Measurements from ENCODE around the gene FUBP3.
A peak's percentile ranks its signal among the peaks of the same experiment; 100 is the strongest.
"Not testable (repeated sequence)": the region's sequence is repeated elsewhere in the genome, so short reads cannot be mapped to it uniquely, and the experiment has no call there.

Gene FUBP3

DNA sequence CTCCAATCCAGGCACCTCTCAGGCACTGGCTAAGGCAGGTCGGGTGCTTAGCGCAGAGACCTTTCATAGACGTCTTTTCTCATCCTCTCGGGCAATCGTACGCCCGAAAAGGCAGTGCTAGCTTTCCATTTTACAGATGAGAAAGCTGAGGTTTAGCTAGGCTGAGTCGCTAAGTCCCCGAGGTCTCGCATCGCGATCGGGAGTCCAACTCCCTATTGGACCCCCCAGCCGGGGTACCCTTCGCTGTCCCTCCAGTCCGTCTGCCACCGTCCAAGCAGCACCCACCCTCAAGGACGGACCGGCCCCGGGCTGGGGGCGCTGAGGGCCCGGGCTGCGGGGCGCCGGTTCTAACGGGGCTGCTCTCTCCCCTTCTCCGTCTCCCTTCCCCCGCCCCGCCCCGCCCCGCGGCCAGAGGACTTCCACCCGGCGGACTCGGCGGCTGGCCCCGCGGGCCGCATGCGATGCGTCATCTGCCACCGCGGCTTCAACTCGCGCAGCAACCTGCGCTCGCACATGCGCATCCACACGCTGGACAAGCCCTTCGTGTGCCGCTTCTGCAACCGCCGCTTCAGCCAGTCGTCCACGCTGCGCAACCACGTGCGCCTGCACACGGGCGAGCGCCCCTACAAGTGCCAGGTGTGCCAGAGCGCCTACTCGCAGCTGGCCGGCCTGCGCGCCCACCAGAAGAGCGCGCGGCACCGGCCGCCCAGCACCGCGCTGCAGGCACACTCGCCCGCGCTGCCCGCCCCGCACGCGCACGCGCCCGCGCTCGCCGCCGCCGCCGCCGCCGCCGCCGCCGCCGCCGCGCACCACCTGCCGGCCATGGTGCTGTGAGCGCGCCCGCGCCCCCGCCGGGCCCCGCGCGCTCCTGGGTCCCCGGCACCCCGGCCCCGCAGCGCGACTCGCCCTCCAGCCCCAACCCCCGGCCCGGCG lies 101.7 kb downstream of the FUBP3 start:
- TF ChIP-seq, protein P1, sequence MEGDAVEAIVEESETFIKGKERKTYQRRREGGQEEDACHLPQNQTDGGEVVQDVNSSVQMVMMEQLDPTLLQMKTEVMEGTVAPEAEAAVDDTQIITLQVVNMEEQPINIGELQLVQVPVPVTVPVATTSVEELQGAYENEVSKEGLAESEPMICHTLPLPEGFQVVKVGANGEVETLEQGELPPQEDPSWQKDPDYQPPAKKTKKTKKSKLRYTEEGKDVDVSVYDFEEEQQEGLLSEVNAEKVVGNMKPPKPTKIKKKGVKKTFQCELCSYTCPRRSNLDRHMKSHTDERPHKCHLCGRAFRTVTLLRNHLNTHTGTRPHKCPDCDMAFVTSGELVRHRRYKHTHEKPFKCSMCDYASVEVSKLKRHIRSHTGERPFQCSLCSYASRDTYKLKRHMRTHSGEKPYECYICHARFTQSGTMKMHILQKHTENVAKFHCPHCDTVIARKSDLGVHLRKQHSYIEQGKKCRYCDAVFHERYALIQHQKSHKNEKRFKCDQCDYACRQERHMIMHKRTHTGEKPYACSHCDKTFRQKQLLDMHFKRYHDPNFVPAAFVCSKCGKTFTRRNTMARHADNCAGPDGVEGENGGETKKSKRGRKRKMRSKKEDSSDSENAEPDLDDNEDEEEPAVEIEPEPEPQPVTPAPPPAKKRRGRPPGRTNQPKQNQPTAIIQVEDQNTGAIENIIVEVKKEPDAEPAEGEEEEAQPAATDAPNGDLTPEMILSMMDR (IDR thresholded peaks at IDR 0.05; ENCODE audit: low read depth, low read length): no peak
- Histone ChIP-seq H3K36me3 (no peaks in the 10 kb centered on the region), H3K9me3 (no peaks in the 10 kb centered on the region), H3K4me3 (ENCODE audit: low read depth, low read length) (peak overlapping the region; percentile 70), H3K4me1 (peaks cover 3% of the 10 kb centered on the region), H3K27me3 (no peaks in the 10 kb centered on the region; the same call in 1 of the 2 replicates)
- DNase-seq: peak; percentile 93

DNA sequence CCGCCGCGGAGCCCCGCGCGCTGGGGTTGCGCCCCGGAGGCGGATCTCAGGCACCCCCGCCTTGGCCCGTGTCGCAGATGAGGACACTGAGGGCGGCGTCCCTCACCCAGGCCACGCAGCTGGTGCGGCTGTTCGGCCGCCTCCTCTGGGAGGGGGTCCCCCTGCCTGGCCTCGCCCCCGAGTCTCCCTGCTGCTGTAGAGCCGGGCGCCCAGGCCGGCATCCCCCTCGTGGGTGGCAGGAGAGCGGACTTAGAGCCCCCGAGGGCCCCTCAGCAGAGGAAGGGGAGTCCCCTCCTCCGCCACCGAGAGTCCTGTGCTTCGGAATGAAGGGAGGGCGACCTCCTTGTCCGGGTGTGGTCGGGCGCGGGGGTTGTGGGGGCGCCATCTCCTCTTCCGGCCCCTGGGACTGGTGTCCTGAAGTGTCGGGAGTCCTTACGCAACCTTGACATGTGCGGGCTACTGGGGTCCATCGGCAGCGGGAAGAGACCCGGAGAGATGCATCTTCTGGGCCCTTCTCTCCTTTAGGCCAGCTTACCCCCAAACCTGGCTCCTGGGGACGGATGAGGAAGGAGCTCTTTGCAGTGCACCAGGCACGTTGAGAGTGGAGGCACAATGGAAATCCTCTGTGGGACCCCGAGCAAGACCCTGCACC lies 102.5 kb downstream of the FUBP3 start:
- H3K4me3 ChIP-seq (ENCODE audit: low read depth, low read length): peak overlapping the region; percentile 70
- TF ChIP-seq, protein P1 (IDR thresholded peaks at IDR 0.05; ENCODE audit: low read depth, low read length): no peak
- H3K4me1 ChIP-seq: peaks cover 3% of the 10 kb centered on the region
- peak; percentile 54 for DNase-seq
- H3K27me3 ChIP-seq: no peaks in the 10 kb centered on the region; the same call in 1 of the 2 replicates
- no peaks in the 10 kb centered on the region for H3K9me3 ChIP-seq
- no peaks in the 10 kb centered on the region for H3K36me3 ChIP-seq

DNA sequence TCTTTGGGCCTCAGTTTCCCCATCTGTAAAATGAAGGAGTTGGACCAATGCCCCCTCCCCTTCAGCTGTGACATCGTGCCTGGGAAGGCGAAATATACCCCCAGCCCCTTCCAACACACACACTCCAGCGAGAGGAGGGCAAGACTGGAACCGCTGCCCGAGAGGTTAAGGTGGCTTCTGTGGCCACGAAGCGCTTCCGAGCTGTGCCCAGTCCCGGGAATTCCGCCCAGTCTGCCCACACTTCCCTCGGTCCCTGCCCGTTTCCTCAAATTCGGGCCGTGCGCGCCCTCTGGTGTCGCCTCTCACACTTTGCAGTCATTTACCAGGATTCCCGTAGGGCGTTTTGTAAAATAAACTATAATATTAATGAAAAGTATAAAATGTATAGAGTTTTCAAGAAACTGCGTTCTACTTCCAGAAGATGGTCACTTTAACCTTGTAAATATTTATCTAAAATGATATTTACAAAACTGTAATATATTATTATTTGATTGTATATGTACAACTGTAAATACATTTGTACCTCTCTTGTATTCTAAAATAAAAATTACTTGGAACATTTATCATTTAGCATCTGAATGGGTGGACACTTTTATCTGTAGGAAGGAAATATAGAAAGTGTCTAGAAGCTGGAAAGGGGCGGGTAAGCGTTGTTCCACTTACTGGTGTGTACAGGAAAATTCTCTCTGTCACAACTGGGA lies 103.2 kb downstream of the FUBP3 start:
- TF ChIP-seq, protein P1 (IDR thresholded peaks at IDR 0.05; ENCODE audit: low read depth, low read length): peak; percentile 86

DNA sequence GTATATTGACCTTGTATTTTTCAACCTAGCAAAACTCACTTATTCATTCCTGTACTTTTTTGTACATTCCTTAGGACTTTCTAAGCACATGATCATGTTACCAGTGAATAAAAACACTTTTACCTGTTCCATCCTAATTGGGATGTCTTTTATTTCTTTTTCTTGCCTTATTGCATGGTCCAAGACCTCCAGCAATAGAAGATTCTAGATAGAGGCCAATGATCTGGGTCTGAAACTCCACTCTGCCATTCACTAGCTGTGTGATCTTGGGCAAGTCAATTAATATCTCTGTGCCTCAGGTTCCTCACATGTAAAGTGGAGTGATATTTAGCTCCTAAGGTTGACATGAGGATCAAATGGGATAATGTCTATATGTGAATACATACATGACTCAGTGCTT lies 105.7 kb downstream of the FUBP3 start:
- Histone ChIP-seq H3K27me3 (no peaks in the 10 kb centered on the region; the same call in 1 of the 2 replicates), H3K4me3 (ENCODE audit: low read depth, low read length) (no peak overlapping the region), H3K9me3 (no peaks in the 10 kb centered on the region), H3K36me3 (no peaks in the 10 kb centered on the region), H3K4me1 (peaks cover 3% of the 10 kb centered on the region)
- TF ChIP-seq, protein P1 (IDR thresholded peaks at IDR 0.05; ENCODE audit: low read depth, low read length): no peak
- no peak for DNase-seq

More for the DNA sequence above, 103.2 kb downstream of the FUBP3 start:
- Histone ChIP-seq H3K27me3 (no peaks in the 10 kb centered on the region; the same call in 1 of the 2 replicates), H3K4me1 (peaks cover 3% of the 10 kb centered on the region), H3K36me3 (no peaks in the 10 kb centered on the region), H3K4me3 (ENCODE audit: low read depth, low read length) (peak overlapping the region; percentile 70), H3K9me3 (no peaks in the 10 kb centered on the region)
- DNase-seq: peak; percentile 86

DNA sequence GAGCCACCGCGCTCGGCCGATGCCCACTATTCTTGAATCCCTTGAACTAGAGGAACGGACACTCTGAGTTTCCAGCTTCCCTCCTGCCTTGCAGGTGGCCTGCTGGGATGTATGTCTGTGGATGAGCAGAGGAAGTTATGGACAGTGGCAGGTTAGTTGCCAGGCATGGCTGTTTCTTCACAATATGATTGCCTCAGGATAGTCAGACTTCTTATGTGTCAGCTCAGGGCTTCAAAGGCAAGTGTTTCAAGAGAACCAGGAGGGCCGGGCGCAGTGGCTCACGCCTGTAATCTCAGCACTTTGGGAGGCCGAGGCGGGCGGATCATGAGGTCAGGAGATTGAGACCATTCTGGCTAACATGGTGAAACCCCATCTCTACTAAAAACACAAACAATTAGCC lies 106.6 kb downstream of the FUBP3 start:
- H3K27me3 ChIP-seq; H3K9me3 ChIP-seq; H3K4me1 ChIP-seq; DNase-seq; H3K36me3 ChIP-seq; H3K4me3 ChIP-seq (ENCODE audit: low read depth, low read length): not testable (repeated sequence)

DNA sequence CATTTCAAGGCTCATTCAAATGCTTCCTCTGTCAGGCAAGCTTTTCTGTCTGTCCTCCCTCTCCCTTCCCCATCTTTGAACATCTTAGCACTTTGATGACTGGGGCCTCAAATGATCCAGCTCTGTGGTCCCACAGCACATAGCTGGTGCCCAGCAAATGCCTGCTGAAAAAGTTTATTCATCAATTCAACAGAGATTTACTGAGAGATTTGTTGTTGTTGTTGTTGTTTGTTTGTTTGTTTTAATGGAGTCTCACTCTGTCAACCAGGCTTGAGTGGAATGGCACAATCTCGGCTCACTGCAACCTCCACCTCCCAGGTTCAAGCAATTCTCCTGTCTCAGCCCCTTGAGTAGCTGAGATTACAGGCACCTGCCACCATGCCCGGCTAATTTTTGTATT lies 108.2 kb downstream of the FUBP3 start:
- no peaks in the 10 kb centered on the region; the same call in 1 of the 2 replicates for H3K27me3 ChIP-seq
- TF ChIP-seq, protein P1 (IDR thresholded peaks at IDR 0.05; ENCODE audit: low read depth, low read length): no peak
- no peak overlapping the region for H3K4me3 ChIP-seq (ENCODE audit: low read depth, low read length)
- H3K9me3 ChIP-seq: no peaks in the 10 kb centered on the region
- no peaks in the 10 kb centered on the region; the same call in 1 of the 2 replicates for H3K4me1 ChIP-seq
- no peak for DNase-seq
- no peaks in the 10 kb centered on the region for H3K36me3 ChIP-seq

Data from BE2C (cell line).